H9 (cell line): Measurements from ENCODE around the gene CCR9. TPM values are rescaled to one million over a fixed set of nuclear protein-coding genes. Genes with fewer than 3 reads are reported as not detected.

ENCODE experiments used
- DNase-seq: peaks from one replicate; pipeline ENCODE4 v3.0.0-alpha.2; 2017
- H2AFZ ChIP-seq: one replicate; pipeline ENCODE4 v1.6.1; 2013; ENCODE audit warnings: mild to moderate bottlenecking, low read length, control low read depth, moderate library complexity
- H2AK5ac ChIP-seq: 2 replicates; pipeline ENCODE4 v1.6.1; 2013; ENCODE audit warnings: low read length, control low read depth, mixed read lengths; ENCODE audit not compliant: insufficient read length
- H2BK120ac ChIP-seq: one replicate; pipeline ENCODE4 v1.6.1; 2013; ENCODE audit warnings: low read depth, mild to moderate bottlenecking, low read length, control low read depth, inconsistent platforms; ENCODE audit not compliant: poor library complexity, severe bottlenecking
- H2BK12ac ChIP-seq: 2 replicates; pipeline ENCODE4 v1.6.1; 2013; ENCODE audit warnings: low read length, control low read depth, mixed read lengths, low read depth; ENCODE audit not compliant: insufficient read length
- H2BK15ac ChIP-seq: 2 replicates; pipeline ENCODE4 v1.6.1; 2013; ENCODE audit warnings: low read depth, low read length, control low read depth
- H2BK20ac ChIP-seq: one replicate; pipeline ENCODE4 v1.6.1; 2013; ENCODE audit warnings: low read depth, mild to moderate bottlenecking, low read length, control low read depth, inconsistent platforms; ENCODE audit not compliant: poor library complexity, severe bottlenecking
- H2BK5ac ChIP-seq: 2 replicates; pipeline ENCODE4 v1.6.1; 2013; ENCODE audit warnings: low read length, control low read depth, mixed read lengths; ENCODE audit not compliant: insufficient read length
- H3K14ac ChIP-seq: 2 replicates; pipeline ENCODE4 v1.6.1; 2013; ENCODE audit warnings: low read length, control low read depth; ENCODE audit not compliant: insufficient read depth
- H3K18ac ChIP-seq: 2 replicates; pipeline ENCODE4 v1.6.1; 2013; ENCODE audit warnings: low read depth, mild to moderate bottlenecking, mixed read lengths, low read length, control low read depth; ENCODE audit not compliant: insufficient read length
- H3K23ac ChIP-seq: 2 replicates; pipeline ENCODE4 v1.6.1; 2013; ENCODE audit warnings: low read length, control low read depth, mixed read lengths, low read depth; ENCODE audit not compliant: insufficient read length
- H3K23me2 ChIP-seq: 2 replicates; pipeline ENCODE4 v1.6.1; 2013; ENCODE audit warnings: low read depth, mild to moderate bottlenecking, mixed read lengths, low read length, control low read depth; ENCODE audit not compliant: insufficient read length, poor library complexity, severe bottlenecking
- H3K27ac ChIP-seq: 2 replicates; pipeline ENCODE4 v1.5.1; 2013; ENCODE audit warnings: low read length, control low read depth, mixed read lengths, low read depth; ENCODE audit not compliant: insufficient read length
- H3K27me3 ChIP-seq: 2 replicates; pipeline ENCODE4 v1.6.1; 2013; ENCODE audit warnings: low read length, control low read depth, inconsistent platforms; ENCODE audit not compliant: insufficient read depth
- H3K4ac ChIP-seq: 2 replicates; pipeline ENCODE4 v1.6.1; 2013; ENCODE audit warnings: low read depth, mild to moderate bottlenecking, control low read depth, inconsistent platforms, low read length, moderate library complexity
- H3K4me1 ChIP-seq: 2 replicates; pipeline ENCODE4 v1.6.1; 2013; ENCODE audit warnings: low read length, control low read depth, inconsistent platforms; ENCODE audit not compliant: insufficient read depth
- H3K4me2 ChIP-seq: 2 replicates; pipeline ENCODE4 v1.6.1; 2013; ENCODE audit warnings: low read length, control low read depth, mixed read lengths; ENCODE audit not compliant: insufficient read length, insufficient read depth
- H3K56ac ChIP-seq: 2 replicates; pipeline ENCODE4 v1.6.1; 2013; ENCODE audit warnings: low read depth, mild to moderate bottlenecking, mixed read lengths, low read length, control low read depth; ENCODE audit not compliant: insufficient read length
- H3K79me1 ChIP-seq: 2 replicates; pipeline ENCODE4 v1.6.1; 2013; ENCODE audit warnings: low read depth, mild to moderate bottlenecking, moderate library complexity, low read length, control low read depth, inconsistent platforms; ENCODE audit not compliant: insufficient read depth, poor library complexity, severe bottlenecking
- H3K79me2 ChIP-seq: 2 replicates; pipeline ENCODE4 v1.6.1; 2013; ENCODE audit warnings: low read length, control low read depth, inconsistent platforms; ENCODE audit not compliant: insufficient read depth
- H3K9ac ChIP-seq: 2 replicates; pipeline ENCODE4 v1.6.1; 2013; ENCODE audit warnings: low read length, control low read depth, mixed read lengths; ENCODE audit not compliant: insufficient read length; ENCODE audit errors: extremely low read depth
- H3K9me3 ChIP-seq: one replicate; pipeline ENCODE4 v1.6.1; 2013; ENCODE audit warnings: low read depth, low read length, inconsistent platforms; ENCODE audit not compliant: control insufficient read depth
- H3T11ph ChIP-seq: one replicate; pipeline ENCODE4 v1.6.1; 2013; ENCODE audit warnings: mild to moderate bottlenecking, low read length, control low read depth, inconsistent platforms
- H4K20me1 ChIP-seq: one replicate; pipeline ENCODE4 v1.6.1; 2013; ENCODE audit not compliant: control insufficient read depth, insufficient read length, insufficient read depth
- H4K5ac ChIP-seq: 2 replicates; pipeline ENCODE4 v1.6.1; 2013; ENCODE audit warnings: low read depth, mild to moderate bottlenecking, mixed read lengths, low read length, control low read depth; ENCODE audit not compliant: insufficient read length
- H4K8ac ChIP-seq: replicated peaks from 2 replicates; pipeline ENCODE4 v1.6.1; 2013; ENCODE audit warnings: low read length, control low read depth, mixed read lengths, low read depth; ENCODE audit not compliant: insufficient read length
- H4K91ac ChIP-seq: 2 replicates; pipeline ENCODE4 v1.6.1; 2013; ENCODE audit warnings: low read depth, mild to moderate bottlenecking, moderate library complexity, mixed read lengths, low read length, control low read depth; ENCODE audit not compliant: insufficient read length
- H3K27ac Mint-ChIP-seq, 3 experiments: 2 replicates in 2 of 3; 3 replicates in 1 of 3; pipeline ENCODE4 v1.8.0; 2020 to 2021; ENCODE audit warnings: mixed read lengths in 3 of 3, mild to moderate bottlenecking in 1 of 3, moderate library complexity in 1 of 3
- H3K27me3 Mint-ChIP-seq: 2 replicates; pipeline ENCODE4 v1.8.0; 2021; ENCODE audit warnings: low read depth, mild to moderate bottlenecking, moderate library complexity, mixed read lengths
- H3K36me3 Mint-ChIP-seq, 3 experiments: 2 replicates in 2 of 3; 3 replicates in 1 of 3; pipeline ENCODE4 v1.8.0; 2020 to 2021; ENCODE audit warnings: low read depth in 3 of 3, mixed read lengths in 3 of 3; ENCODE audit not compliant: insufficient read depth in 1 of 3
- H3K4me1 Mint-ChIP-seq, 2 experiments: 2 replicates each; pipeline ENCODE4 v1.8.0; 2020; ENCODE audit warnings: mixed read lengths in 2 of 2
- H3K4me3 Mint-ChIP-seq, 2 experiments: 2 replicates in 1 of 2; 3 replicates in 1 of 2; pipeline ENCODE4 v1.8.0; 2020 to 2021; ENCODE audit warnings: mild to moderate bottlenecking in 2 of 2, mixed read lengths in 2 of 2, moderate library complexity in 1 of 2
- H3K9me3 Mint-ChIP-seq, 2 experiments: 2 replicates in 1 of 2; 3 replicates in 1 of 2; pipeline ENCODE4 v1.8.0; 2020; ENCODE audit warnings: mild to moderate bottlenecking in 2 of 2, mixed read lengths in 2 of 2, moderate library complexity in 1 of 2
- CTCF ChIP-seq: fragments of 200-600 bp; sonication (generic); conservative IDR thresholded peaks from 3 replicates; pipeline ENCODE4 v1.8.0; 2021; ENCODE audit warnings: antibody characterized with exemption, mild to moderate bottlenecking
- WGBS: extraction: QIAGEN DNeasy Blood & Tissue Kit; methylation state at CpG from one replicate; pipeline ENCODE4 v1.1.7; 2013; ENCODE audit warnings: missing lambda C conversion rate, low lambda C conversion rate, mixed read lengths; ENCODE audit not compliant: insufficient read length; ENCODE audit errors: extremely low coverage; 5-methylcytosine and 5-hydroxymethylcytosine counted together
- total RNA-seq: library from RNA; stranded (reverse); gene quantifications from 2 replicates; pipeline ENCODE4 v1.2.1, GENCODE V29; 2021

Gene CCR9
- total RNA-seq, 1 experiment from 2014 or later, result not detected

GRCh38 chr3:45874677-45875346 is 11.5 kb upstream of the CCR9 start:
- no peak overlapping the region for H3K27ac ChIP-seq
- H2BK120ac ChIP-seq, result no peak overlapping the region
- WGBS, result no CpG with 5 or more reads among the region's 5 CpGs
- H2BK5ac ChIP-seq, result no peak overlapping the region
- H3T11ph ChIP-seq, result no peak overlapping the region
- Mint-ChIP-seq H3K4me1 (peaks cover 14 to 16% of the 10 kb centered on the region in 2 experiments), H3K36me3 (no peaks in the 10 kb centered on the region), H3K27ac (no peak overlapping the region), H3K4me3 (no peak overlapping the region), H3K9me3 (no peaks in the 10 kb centered on the region), H3K27me3 (peaks cover 3% of the 10 kb centered on the region)
- no peak overlapping the region for H3K56ac ChIP-seq
- no peak overlapping the region for H3K4ac ChIP-seq
- no peak overlapping the region for H3K9ac ChIP-seq
- H3K79me1 ChIP-seq, result no peaks in the 10 kb centered on the region
- H2BK12ac ChIP-seq, result no peak overlapping the region
- H3K79me2 ChIP-seq, result no peaks in the 10 kb centered on the region
- H3K18ac ChIP-seq, result no peak overlapping the region
- H3K4me1 ChIP-seq, result no peaks in the 10 kb centered on the region
- H4K5ac ChIP-seq, result no peak overlapping the region
- H4K8ac ChIP-seq, result no peak overlapping the region
- no peaks in the 10 kb centered on the region for H3K9me3 ChIP-seq
- no peak overlapping the region for H3K23ac ChIP-seq
- H3K23me2 ChIP-seq, result no peaks in the 10 kb centered on the region
- H3K27me3 ChIP-seq, result no peaks in the 10 kb centered on the region
- DNase-seq, result no peak
- TF ChIP-seq CTCF, result no peak
- no peak overlapping the region for H2AK5ac ChIP-seq
- H2BK20ac ChIP-seq, result no peak overlapping the region
- no peak overlapping the region for H3K4me2 ChIP-seq
- no peak overlapping the region for H2AFZ ChIP-seq
- no peak overlapping the region for H2BK15ac ChIP-seq
- H3K14ac ChIP-seq, result no peak overlapping the region
- no peaks in the 10 kb centered on the region for H4K20me1 ChIP-seq
- H4K91ac ChIP-seq, result no peak overlapping the region
